ENCODE results near the gene MBD3L1. TPM values are rescaled to one million over a fixed set of nuclear protein-coding genes. Genes with fewer than 3 reads are reported as not detected.

MBD3L1 gene
- polyA plus RNA-seq, 3 donors, result not detected

DNA sequence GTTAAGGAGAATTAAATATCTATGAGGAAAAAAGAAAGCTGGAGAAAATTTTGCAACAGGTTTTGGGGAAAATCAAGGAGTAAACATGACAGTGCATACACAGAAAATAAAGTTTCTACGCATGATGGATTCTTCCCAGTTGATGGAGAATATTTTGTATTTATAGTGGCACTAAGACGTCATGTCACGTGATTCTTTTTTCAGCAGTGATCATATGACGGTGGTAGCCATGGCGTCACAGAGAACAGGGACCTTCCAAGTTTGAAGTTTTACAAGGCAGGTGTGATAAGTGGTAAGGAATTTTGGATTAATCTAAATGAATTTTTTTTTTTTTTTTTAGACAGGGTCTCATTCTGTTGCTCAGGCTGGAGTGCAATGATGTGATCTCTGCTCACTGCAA, 8.5 kb downstream of the MBD3L1 start:
- no peaks in the 10 kb centered on the region for H3K27me3 ChIP-seq (ENCODE audit: control insufficient read depth in 2 of 2, insufficient read depth in 2 of 2, low read length in 2 of 2)
- H3K4me2 ChIP-seq (replicated peaks; ENCODE audit: extremely low read depth, low read length, poor library complexity, severe bottlenecking), result no peak overlapping the region
- H3K79me2 ChIP-seq (ENCODE audit: insufficient read depth, low read length), result no peaks in the 10 kb centered on the region
- H3K4me1 ChIP-seq (ENCODE audit: control insufficient read depth in 1 of 2, insufficient read depth in 2 of 2, low read length in 2 of 2), result no peaks in the 10 kb centered on the region
- DNase-seq, result no peak
- no peak overlapping the region for H2AFZ ChIP-seq (ENCODE audit: insufficient read depth, low read depth, low read length, poor library complexity, severe bottlenecking)
- no peak overlapping the region for H3K4me3 ChIP-seq (replicated peaks in 1 of 3; ENCODE audit: low read depth in 2 of 3, low read length in 3 of 3)
- H3K9ac ChIP-seq (ENCODE audit: insufficient read depth, low read length, poor library complexity, severe bottlenecking), result no peak overlapping the region
- no peak overlapping the region for H3K27ac Mint-ChIP-seq
- H3K27me3 Mint-ChIP-seq (ENCODE audit: low read depth in 3 of 3), result peaks cover 5 to 15% (median 8%) of the 10 kb centered on the region in 3 donors
- H3K4me1 Mint-ChIP-seq, result peaks cover 2% of the 10 kb centered on the region
- no peaks in the 10 kb centered on the region for H3K36me3 Mint-ChIP-seq
- 96% methylated on average over 3 of the region's 5 CpGs for WGBS (ENCODE audit: insufficient coverage)
- H3K27ac ChIP-seq (ENCODE audit: low read depth in 1 of 2, low read length in 2 of 2), result no peak overlapping the region
- peaks cover 0 to 13% (median 6%) of the 10 kb centered on the region in 7 donors for H3K9me3 Mint-ChIP-seq
- H3K36me3 ChIP-seq (replicated peaks in 1 of 2; ENCODE audit: control insufficient read depth in 1 of 2, insufficient read depth in 2 of 2, low read length in 2 of 2), result no peaks in the 10 kb centered on the region
- no peak overlapping the region for H3K4me3 Mint-ChIP-seq
- intact Hi-C loops (cut with micrococcal nuclease), result no loop called here
- no peaks in the 10 kb centered on the region for H3K9me3 ChIP-seq (replicated peaks in 1 of 2; ENCODE audit: control insufficient read depth in 1 of 2, insufficient read depth in 1 of 2, low read length in 2 of 2)
- TF ChIP-seq, protein P1, sequence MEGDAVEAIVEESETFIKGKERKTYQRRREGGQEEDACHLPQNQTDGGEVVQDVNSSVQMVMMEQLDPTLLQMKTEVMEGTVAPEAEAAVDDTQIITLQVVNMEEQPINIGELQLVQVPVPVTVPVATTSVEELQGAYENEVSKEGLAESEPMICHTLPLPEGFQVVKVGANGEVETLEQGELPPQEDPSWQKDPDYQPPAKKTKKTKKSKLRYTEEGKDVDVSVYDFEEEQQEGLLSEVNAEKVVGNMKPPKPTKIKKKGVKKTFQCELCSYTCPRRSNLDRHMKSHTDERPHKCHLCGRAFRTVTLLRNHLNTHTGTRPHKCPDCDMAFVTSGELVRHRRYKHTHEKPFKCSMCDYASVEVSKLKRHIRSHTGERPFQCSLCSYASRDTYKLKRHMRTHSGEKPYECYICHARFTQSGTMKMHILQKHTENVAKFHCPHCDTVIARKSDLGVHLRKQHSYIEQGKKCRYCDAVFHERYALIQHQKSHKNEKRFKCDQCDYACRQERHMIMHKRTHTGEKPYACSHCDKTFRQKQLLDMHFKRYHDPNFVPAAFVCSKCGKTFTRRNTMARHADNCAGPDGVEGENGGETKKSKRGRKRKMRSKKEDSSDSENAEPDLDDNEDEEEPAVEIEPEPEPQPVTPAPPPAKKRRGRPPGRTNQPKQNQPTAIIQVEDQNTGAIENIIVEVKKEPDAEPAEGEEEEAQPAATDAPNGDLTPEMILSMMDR (IDR thresholded peaks at IDR 0.05), result no peak
- no peaks in the 10 kb centered on the region for H4K20me1 ChIP-seq (ENCODE audit: insufficient read depth, low read length)

DNA sequence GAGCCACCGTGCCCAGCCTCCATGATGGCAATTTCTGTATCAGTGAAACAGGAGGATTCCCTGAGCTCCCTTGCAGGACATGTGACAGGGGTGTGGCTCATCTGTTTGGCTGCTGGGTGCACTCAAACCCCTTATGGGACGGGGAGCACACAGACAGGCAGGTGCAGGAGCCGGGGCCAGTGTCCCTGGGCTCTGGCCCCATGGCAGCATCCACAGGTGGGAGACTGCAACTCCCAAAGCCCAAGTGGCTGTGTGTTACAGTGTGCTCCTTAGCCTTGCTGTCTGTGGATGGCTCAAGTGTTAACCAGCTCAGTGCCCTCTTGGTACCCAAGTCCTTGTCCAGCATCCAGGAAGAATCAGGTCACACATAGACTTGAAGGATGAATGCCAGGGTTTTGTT, 14.6 kb downstream of the MBD3L1 start:
- TF ChIP-seq, protein P1 (IDR thresholded peaks at IDR 0.05), result no peak
- H4K20me1 ChIP-seq (ENCODE audit: insufficient read depth, low read length), result no peaks in the 10 kb centered on the region
- H3K27ac ChIP-seq (ENCODE audit: low read depth in 1 of 2, low read length in 2 of 2), result no peak overlapping the region
- peaks cover 15 to 33% of the 10 kb centered on the region in 2 donors for H3K9me3 ChIP-seq (replicated peaks in 1 of 2; ENCODE audit: control insufficient read depth in 1 of 2, insufficient read depth in 1 of 2, low read length in 2 of 2)
- no peaks in the 10 kb centered on the region for H3K27me3 ChIP-seq (ENCODE audit: control insufficient read depth in 2 of 2, insufficient read depth in 2 of 2, low read length in 2 of 2)
- Mint-ChIP-seq H3K4me3 (no peak overlapping the region), H3K4me1 (peaks cover 2% of the 10 kb centered on the region), H3K36me3 (no peaks in the 10 kb centered on the region), H3K9me3 (peaks cover 16 to 43% (median 37%) of the 10 kb centered on the region in 7 donors), H3K27me3 (ENCODE audit: low read depth in 3 of 3) (peaks cover 3 to 9% (median 5%) of the 10 kb centered on the region in 3 donors), H3K27ac (no peak overlapping the region)
- H2AFZ ChIP-seq (ENCODE audit: insufficient read depth, low read depth, low read length, poor library complexity, severe bottlenecking), result no peak overlapping the region
- WGBS (ENCODE audit: insufficient coverage), result 100% methylated on average over 3 of the region's 3 CpGs
- H3K4me2 ChIP-seq (replicated peaks; ENCODE audit: extremely low read depth, low read length, poor library complexity, severe bottlenecking), result no peak overlapping the region
- no peaks in the 10 kb centered on the region for H3K4me1 ChIP-seq (ENCODE audit: control insufficient read depth in 1 of 2, insufficient read depth in 2 of 2, low read length in 2 of 2)
- no peaks in the 10 kb centered on the region for H3K36me3 ChIP-seq (replicated peaks in 1 of 2; ENCODE audit: control insufficient read depth in 1 of 2, insufficient read depth in 2 of 2, low read length in 2 of 2)
- H3K79me2 ChIP-seq (ENCODE audit: insufficient read depth, low read length), result no peaks in the 10 kb centered on the region
- no peak for DNase-seq
- H3K9ac ChIP-seq (ENCODE audit: insufficient read depth, low read length, poor library complexity, severe bottlenecking), result no peak overlapping the region
- H3K4me3 ChIP-seq (replicated peaks in 1 of 3; ENCODE audit: low read depth in 2 of 3, low read length in 3 of 3), result no peak overlapping the region
- intact Hi-C loops (cut with micrococcal nuclease), result no loop called here

Data from CD14-positive monocyte (primary cell).